Suppressor macrophage treated with lipopolysaccharide for 1 hour (primary cell): ENCODE results near the gene DNAH10.
A peak's percentile ranks its signal among the peaks of the same experiment; 100 is the strongest.

Experiments used
- DNase-seq, 3 donors: peaks; one replicate each; pipeline ENCODE4 v3.0.0-alpha.2; 2020 to 2022

Gene DNAH10

GRCh38 chr12:123761841-123762714 lies at the start of gene DNAH10:
TSS of gene DNAH10 (plus strand) at chr12:123762301. CDS start at chr12:123762337, 36 bp downstream.
- peak; percentile 55 to 68 (median 58) for DNase-seq

GRCh38 chr12:123712780-123713319 lies 49.3 kb upstream of the DNAH10 start:
- DNase-seq = peak in 2 of 3 donors; percentile 20 to 24

GRCh38 chr12:123713398-123713797 lies 48.7 kb upstream of the DNAH10 start:
- DNase-seq = peak; percentile 15 to 27 (median 20)

- DNase-seq = peak; percentile 24 to 46 (median 39)
Observed at GRCh38 chr12:123713823-123714585, 48.1 kb upstream of the DNAH10 start.

GRCh38 chr12:123715195-123715594 lies 46.9 kb upstream of the DNAH10 start:
- DNase-seq = no peak

GRCh38 chr12:123717350-123717749 lies 44.8 kb upstream of the DNAH10 start:
- no peak for DNase-seq

GRCh38 chr12:123720141-123720814 lies 41.8 kb upstream of the DNAH10 start:
- no peak for DNase-seq

- DNase-seq = no peak
Observed at GRCh38 chr12:123721245-123721644, 40.9 kb upstream of the DNAH10 start.

GRCh38 chr12:123723011-123723410 lies 39.1 kb upstream of the DNAH10 start:
- DNase-seq = peak in 2 of 3 donors; percentile 28 to 33

- DNase-seq = no peak
Observed at GRCh38 chr12:123723765-123724164, 38.3 kb upstream of the DNAH10 start.

GRCh38 chr12:123726244-123726643 lies 35.9 kb upstream of the DNAH10 start:
- no peak for DNase-seq

GRCh38 chr12:123726962-123727361 lies 35.1 kb upstream of the DNAH10 start:
- DNase-seq = no peak

- no peak for DNase-seq
Observed at GRCh38 chr12:123727878-123728277, 34.2 kb upstream of the DNAH10 start.

GRCh38 chr12:123731596-123731995 lies 30.5 kb upstream of the DNAH10 start:
- no peak for DNase-seq

GRCh38 chr12:123732251-123732650 lies 29.9 kb upstream of the DNAH10 start:
- no peak for DNase-seq

GRCh38 chr12:123733229-123733628 lies 28.9 kb upstream of the DNAH10 start:
- DNase-seq = peak; percentile 60 to 74 (median 73)

GRCh38 chr12:123734268-123734667 lies 27.8 kb upstream of the DNAH10 start:
- DNase-seq = no peak

GRCh38 chr12:123741937-123742572 lies 20.0 kb upstream of the DNAH10 start:
- DNase-seq = no peak

GRCh38 chr12:123743002-123743401 lies 19.1 kb upstream of the DNAH10 start:
- peak; percentile 69 to 78 (median 72) for DNase-seq

GRCh38 chr12:123744836-123745235 lies 17.3 kb upstream of the DNAH10 start:
- DNase-seq = peak in 1 of 3 donors; percentile 22

GRCh38 chr12:123747309-123747708 lies 14.8 kb upstream of the DNAH10 start:
- no peak for DNase-seq

- DNase-seq = peak; percentile 22 to 57 (median 38)
Observed at GRCh38 chr12:123748161-123748560, 13.9 kb upstream of the DNAH10 start.
